ENCODE results near the gene THAP8.

- TF ChIP-seq TAF1 (IDR thresholded peaks at IDR 0.05; ENCODE audit: low read depth, low read length), result no peak
- no peak for TF ChIP-seq POLR2A (IDR thresholded peaks at IDR 0.05; ENCODE audit: low read depth, low read length)
Measured at GRCh38 chr19:36032251-36033104, 21.6 kb downstream of the THAP8 start, which contains the start of gene CLIP3.

Data from GM12891 (cell line).